ENCODE data around the gene S100A2. TPM values are rescaled to one million over a fixed set of nuclear protein-coding genes. Genes with fewer than 3 reads are reported as not detected.

The S100A2 gene
- total and polyA plus RNA-seq, 2 experiments from 2014 or later = 0.66 to 0.89 TPM

DNA sequence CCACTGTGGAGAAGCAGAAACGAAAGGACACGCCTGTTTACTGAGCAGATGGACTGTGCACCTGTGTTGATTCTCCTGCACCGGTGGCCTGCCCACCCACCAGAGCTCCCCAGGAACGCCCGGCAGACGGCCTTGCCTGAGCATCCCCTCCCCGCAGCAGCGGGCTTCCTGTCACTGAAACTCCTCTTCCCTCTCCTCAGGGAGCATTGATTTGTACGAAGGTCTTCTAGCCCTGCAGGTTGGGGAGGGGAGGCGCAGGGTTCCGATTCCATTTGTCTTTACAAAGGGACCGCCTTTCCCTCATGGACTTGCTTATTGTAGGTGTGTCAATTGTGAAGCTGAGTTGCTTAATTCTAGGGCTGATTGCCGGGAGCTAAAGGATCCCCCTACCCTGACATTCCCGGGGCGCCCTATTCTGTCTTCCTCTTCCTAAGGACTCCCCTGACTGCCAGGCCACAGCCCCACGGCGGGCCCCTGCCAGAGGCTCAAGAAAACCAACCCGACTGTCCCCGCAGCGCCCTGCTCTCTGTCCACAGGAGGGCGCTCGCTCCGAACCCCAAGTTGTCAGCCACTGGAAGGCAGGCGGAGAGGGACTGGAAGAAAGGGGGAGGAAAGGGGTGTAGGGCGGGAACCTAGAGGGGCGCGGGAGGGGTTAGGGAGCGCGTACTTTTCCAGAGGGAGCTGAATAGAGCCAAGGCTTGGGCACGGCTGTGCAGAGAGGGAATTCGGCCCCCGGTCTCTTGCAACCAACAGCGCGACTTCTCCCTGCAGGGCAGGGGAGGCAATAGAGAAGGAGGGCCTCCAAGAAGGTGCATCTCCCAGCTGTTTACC lies 32.7 kb downstream of the S100A2 start:
- DNase-seq (ENCODE audit: low spot score) (peak; percentile 97), ATAC-seq (peak; percentile 83)
- H3K9me3 Mint-ChIP-seq = no peaks in the 10 kb centered on the region
- Histone ChIP-seq H3K4me3 (peak overlapping the region; percentile 55), H3K79me2 (replicated peaks; ENCODE audit: insufficient read depth) (no peaks in the 10 kb centered on the region), H3K4me2 (peak overlapping the region; percentile 78), H4K20me1 (replicated peaks; ENCODE audit: insufficient read depth) (no peaks in the 10 kb centered on the region), H3K27ac (ENCODE audit: low read depth) (no peak overlapping the region), H3K36me3 (ENCODE audit: insufficient read depth) (no peaks in the 10 kb centered on the region), H3K27me3 (ENCODE audit: insufficient read depth) (peaks cover 32% of the 10 kb centered on the region), H3K9me2 (ENCODE audit: insufficient read depth) (no peaks in the 10 kb centered on the region), H3F3A (replicated peaks; ENCODE audit: low read depth) (peaks cover 16% of the 10 kb centered on the region; the same call in 1 of the 2 replicates), H3K4me1 (ENCODE audit: insufficient read depth) (peaks cover 29% of the 10 kb centered on the region), H2AFZ (peak overlapping the region; percentile 43)
- peaks cover 35% of the 10 kb centered on the region for H3K27me3 Mint-ChIP-seq (ENCODE audit: insufficient read depth, low read depth, poor library complexity)
- no peak overlapping the region for H3K27ac Mint-ChIP-seq
- H3K36me3 Mint-ChIP-seq (ENCODE audit: low read depth) = no peaks in the 10 kb centered on the region; the same call in 2 of the 3 replicates
- H3K4me1 Mint-ChIP-seq = peaks cover 37% of the 10 kb centered on the region
- peak; percentile 73 for TF ChIP-seq ZNF331 (CRISPR knock-in tag; IDR thresholded peaks at IDR 0.05; ENCODE audit: low read depth)
- no peak for TF ChIP-seq POLR2AphosphoS5 (IDR thresholded peaks at IDR 0.05; ENCODE audit: low read depth)
- TF ChIP-seq, protein P1, sequence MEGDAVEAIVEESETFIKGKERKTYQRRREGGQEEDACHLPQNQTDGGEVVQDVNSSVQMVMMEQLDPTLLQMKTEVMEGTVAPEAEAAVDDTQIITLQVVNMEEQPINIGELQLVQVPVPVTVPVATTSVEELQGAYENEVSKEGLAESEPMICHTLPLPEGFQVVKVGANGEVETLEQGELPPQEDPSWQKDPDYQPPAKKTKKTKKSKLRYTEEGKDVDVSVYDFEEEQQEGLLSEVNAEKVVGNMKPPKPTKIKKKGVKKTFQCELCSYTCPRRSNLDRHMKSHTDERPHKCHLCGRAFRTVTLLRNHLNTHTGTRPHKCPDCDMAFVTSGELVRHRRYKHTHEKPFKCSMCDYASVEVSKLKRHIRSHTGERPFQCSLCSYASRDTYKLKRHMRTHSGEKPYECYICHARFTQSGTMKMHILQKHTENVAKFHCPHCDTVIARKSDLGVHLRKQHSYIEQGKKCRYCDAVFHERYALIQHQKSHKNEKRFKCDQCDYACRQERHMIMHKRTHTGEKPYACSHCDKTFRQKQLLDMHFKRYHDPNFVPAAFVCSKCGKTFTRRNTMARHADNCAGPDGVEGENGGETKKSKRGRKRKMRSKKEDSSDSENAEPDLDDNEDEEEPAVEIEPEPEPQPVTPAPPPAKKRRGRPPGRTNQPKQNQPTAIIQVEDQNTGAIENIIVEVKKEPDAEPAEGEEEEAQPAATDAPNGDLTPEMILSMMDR (conservative IDR thresholded peaks at IDR 0.05; ENCODE audit: low read depth in 2 of 2) = peak; percentile 97 to 99
- TF ChIP-seq EZH2 (IDR thresholded peaks at IDR 0.05; ENCODE audit: low read depth, unreplicated experiment) = no peak
- no peak for TF ChIP-seq STAT1 (IDR thresholded peaks at IDR 0.05; ENCODE audit: unreplicated experiment)
- TF ChIP-seq NANOG (IDR thresholded peaks at IDR 0.05; ENCODE audit: borderline replicate concordance) = no peak
- H3K4me3 Mint-ChIP-seq = peak overlapping the region; percentile 73

DNA sequence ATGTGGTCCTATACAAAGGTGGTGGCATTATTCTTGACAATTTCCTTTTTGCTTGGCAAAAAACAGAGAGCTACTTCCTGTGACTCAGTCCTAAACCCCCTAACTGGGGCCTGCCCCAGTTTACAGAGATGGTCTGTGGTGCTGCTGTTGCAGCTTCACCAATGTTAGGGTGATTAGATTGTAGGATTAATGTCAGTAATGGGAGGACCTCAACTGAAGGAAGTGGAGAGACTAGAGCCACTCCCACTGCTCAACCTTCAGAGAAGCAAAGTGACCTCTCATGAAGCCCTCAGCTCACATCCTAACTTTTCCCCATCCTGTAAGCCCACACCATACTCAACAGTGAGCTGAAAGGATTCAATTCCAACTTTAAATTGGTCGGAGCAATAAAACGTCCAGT lies 33.5 kb downstream of the S100A2 start:
- H3K27ac Mint-ChIP-seq = no peak overlapping the region

More for the DNA sequence above, 33.5 kb downstream of the S100A2 start:
- Histone ChIP-seq H3K27me3 (ENCODE audit: insufficient read depth) (peaks cover 32% of the 10 kb centered on the region), H3F3A (replicated peaks; ENCODE audit: low read depth) (peaks cover 12% of the 10 kb centered on the region; the same call in 1 of the 2 replicates), H3K4me3 (peak overlapping the region; percentile 55), H2AFZ (peak overlapping the region; percentile 43), H3K4me1 (ENCODE audit: insufficient read depth) (peaks cover 32% of the 10 kb centered on the region), H3K4me2 (peak overlapping the region; percentile 78), H3K79me2 (replicated peaks; ENCODE audit: insufficient read depth) (no peaks in the 10 kb centered on the region), H3K36me3 (ENCODE audit: insufficient read depth) (no peaks in the 10 kb centered on the region), H3K27ac (ENCODE audit: low read depth) (no peak overlapping the region), H3K9me2 (ENCODE audit: insufficient read depth) (no peaks in the 10 kb centered on the region), H4K20me1 (replicated peaks; ENCODE audit: insufficient read depth) (no peaks in the 10 kb centered on the region)
- no peaks in the 10 kb centered on the region for H3K9me3 Mint-ChIP-seq
- no peak for DNase-seq (ENCODE audit: low spot score)
- no peak for ATAC-seq
- peaks cover 40% of the 10 kb centered on the region for H3K4me1 Mint-ChIP-seq
- no peak for TF ChIP-seq ZNF114 (CRISPR knock-in tag; IDR thresholded peaks at IDR 0.05)
- TF ChIP-seq EZH2 (IDR thresholded peaks at IDR 0.05; ENCODE audit: low read depth, unreplicated experiment) = no peak
- TF ChIP-seq EZH2phosphoT487 (IDR thresholded peaks at IDR 0.05; ENCODE audit: unreplicated experiment) = no peak
- no peak for TF ChIP-seq POLR2AphosphoS5 (IDR thresholded peaks at IDR 0.05; ENCODE audit: low read depth)
- TF ChIP-seq NANOG (IDR thresholded peaks at IDR 0.05; ENCODE audit: borderline replicate concordance) = no peak
- TF ChIP-seq, protein P2, sequence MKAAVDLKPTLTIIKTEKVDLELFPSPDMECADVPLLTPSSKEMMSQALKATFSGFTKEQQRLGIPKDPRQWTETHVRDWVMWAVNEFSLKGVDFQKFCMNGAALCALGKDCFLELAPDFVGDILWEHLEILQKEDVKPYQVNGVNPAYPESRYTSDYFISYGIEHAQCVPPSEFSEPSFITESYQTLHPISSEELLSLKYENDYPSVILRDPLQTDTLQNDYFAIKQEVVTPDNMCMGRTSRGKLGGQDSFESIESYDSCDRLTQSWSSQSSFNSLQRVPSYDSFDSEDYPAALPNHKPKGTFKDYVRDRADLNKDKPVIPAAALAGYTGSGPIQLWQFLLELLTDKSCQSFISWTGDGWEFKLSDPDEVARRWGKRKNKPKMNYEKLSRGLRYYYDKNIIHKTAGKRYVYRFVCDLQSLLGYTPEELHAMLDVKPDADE (IDR thresholded peaks at IDR 0.05) = no peak
- peaks cover 33% of the 10 kb centered on the region for H3K27me3 Mint-ChIP-seq (ENCODE audit: insufficient read depth, low read depth, poor library complexity)
- no peaks in the 10 kb centered on the region; the same call in 2 of the 3 replicates for H3K36me3 Mint-ChIP-seq (ENCODE audit: low read depth)
- H3K4me3 Mint-ChIP-seq = peak overlapping the region; percentile 73

Measured in GM23338 (cell line).